IMR-90 (cell line): ENCODE data around the gene CCDC87.

ENCODE experiments used
- BHLHE40 ChIP-seq: fragments of 150-350 bp; IDR thresholded peaks from 2 replicates; pipeline ENCODE4 v1.6.1; 2016; ENCODE audit warnings: mild to moderate bottlenecking, low read depth, low read length
- CEBPB ChIP-seq: IDR thresholded peaks from 2 replicates; pipeline ENCODE4 v1.6.1; 2012; ENCODE audit warnings: low read depth, low read length, improper control_type of control experiment
- FOS ChIP-seq: fragments of 150-350 bp; IDR thresholded peaks from 2 replicates; pipeline ENCODE4 v1.6.1; 2016; ENCODE audit warnings: low read depth, low read length
- MAFK ChIP-seq: IDR thresholded peaks from 2 replicates; pipeline ENCODE4 v1.6.1; 2012; ENCODE audit warnings: low read depth, low read length, improper control_type of control experiment
- MAZ ChIP-seq: IDR thresholded peaks from 2 replicates; pipeline ENCODE4 v1.6.1; 2012; ENCODE audit warnings: low read depth, mild to moderate bottlenecking, low read length, improper control_type of control experiment, moderate library complexity, borderline replicate concordance
- MXI1 ChIP-seq: IDR thresholded peaks from 2 replicates; pipeline ENCODE4 v1.6.1; 2012; ENCODE audit warnings: low read depth, mild to moderate bottlenecking, low read length, moderate library complexity, borderline replicate concordance
- POLR2A ChIP-seq: IDR thresholded peaks from 2 replicates; pipeline ENCODE4 v1.6.1; 2012; ENCODE audit warnings: mild to moderate bottlenecking, low read depth, low read length
- SMC3 ChIP-seq: fragments of 150-350 bp; IDR thresholded peaks from 2 replicates; pipeline ENCODE4 v1.6.1; 2016; ENCODE audit warnings: low read depth, mild to moderate bottlenecking, antibody characterized with exemption, low read length, moderate library complexity
- TF ChIP-seq, protein P1 (sequence below): conservative IDR thresholded peaks from 2 replicates; pipeline ENCODE4 v1.5.1; 2012; ENCODE audit warnings: mild to moderate bottlenecking, low read depth, low read length, improper control_type of control experiment
- TF ChIP-seq, protein P2 (sequence below): fragments of 150-350 bp; IDR thresholded peaks from 2 replicates; pipeline ENCODE4 v1.6.1; 2017; ENCODE audit warnings: mild to moderate bottlenecking, antibody characterized with exemption, low read length, low read depth

DNA sequence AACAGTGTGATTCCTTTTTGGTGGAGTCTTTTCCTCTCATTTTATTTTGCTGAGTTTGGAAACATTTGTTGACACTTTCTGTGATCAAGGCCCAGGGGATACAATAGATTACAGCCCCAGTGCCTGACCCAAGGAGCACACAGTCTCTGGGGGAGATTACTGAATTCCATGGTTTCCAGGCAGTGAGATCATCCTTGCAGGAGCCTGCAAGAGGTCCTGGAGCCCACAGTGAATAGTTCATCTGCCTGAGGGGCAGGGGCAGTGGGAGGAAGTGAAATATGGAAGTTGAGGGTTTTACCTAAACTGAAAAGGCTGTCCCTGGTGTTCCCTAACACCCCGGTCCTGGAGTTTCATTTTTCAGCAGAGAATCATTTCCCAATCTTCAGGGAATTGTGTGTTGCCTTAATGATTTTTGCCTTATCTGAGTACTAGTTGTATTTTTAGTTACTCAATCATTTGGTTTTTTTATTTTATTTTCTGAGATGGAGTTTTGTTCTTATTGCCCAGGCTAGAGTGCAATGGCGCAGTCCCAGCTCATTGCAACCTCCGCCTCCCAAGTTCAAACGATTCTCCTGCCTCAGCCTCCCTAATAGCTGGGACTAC lies 7.9 kb upstream of the CCDC87 start:
- no peak for TF ChIP-seq SMC3
- TF ChIP-seq, protein P1, sequence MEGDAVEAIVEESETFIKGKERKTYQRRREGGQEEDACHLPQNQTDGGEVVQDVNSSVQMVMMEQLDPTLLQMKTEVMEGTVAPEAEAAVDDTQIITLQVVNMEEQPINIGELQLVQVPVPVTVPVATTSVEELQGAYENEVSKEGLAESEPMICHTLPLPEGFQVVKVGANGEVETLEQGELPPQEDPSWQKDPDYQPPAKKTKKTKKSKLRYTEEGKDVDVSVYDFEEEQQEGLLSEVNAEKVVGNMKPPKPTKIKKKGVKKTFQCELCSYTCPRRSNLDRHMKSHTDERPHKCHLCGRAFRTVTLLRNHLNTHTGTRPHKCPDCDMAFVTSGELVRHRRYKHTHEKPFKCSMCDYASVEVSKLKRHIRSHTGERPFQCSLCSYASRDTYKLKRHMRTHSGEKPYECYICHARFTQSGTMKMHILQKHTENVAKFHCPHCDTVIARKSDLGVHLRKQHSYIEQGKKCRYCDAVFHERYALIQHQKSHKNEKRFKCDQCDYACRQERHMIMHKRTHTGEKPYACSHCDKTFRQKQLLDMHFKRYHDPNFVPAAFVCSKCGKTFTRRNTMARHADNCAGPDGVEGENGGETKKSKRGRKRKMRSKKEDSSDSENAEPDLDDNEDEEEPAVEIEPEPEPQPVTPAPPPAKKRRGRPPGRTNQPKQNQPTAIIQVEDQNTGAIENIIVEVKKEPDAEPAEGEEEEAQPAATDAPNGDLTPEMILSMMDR: no peak
- no peak for TF ChIP-seq BHLHE40
- TF ChIP-seq MAFK: no peak
- TF ChIP-seq MAZ: no peak
- no peak for TF ChIP-seq POLR2A
- TF ChIP-seq, protein P2, sequence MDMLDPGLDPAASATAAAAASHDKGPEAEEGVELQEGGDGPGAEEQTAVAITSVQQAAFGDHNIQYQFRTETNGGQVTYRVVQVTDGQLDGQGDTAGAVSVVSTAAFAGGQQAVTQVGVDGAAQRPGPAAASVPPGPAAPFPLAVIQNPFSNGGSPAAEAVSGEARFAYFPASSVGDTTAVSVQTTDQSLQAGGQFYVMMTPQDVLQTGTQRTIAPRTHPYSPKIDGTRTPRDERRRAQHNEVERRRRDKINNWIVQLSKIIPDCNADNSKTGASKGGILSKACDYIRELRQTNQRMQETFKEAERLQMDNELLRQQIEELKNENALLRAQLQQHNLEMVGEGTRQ: no peak
- no peak for TF ChIP-seq MXI1
- TF ChIP-seq FOS: no peak
- TF ChIP-seq CEBPB: no peak
